Neural progenitor cell (in vitro differentiated cells): ENCODE measurements around the gene CSF2. TPM values are rescaled to one million over a fixed set of nuclear protein-coding genes. Genes with fewer than 3 reads are reported as not detected.

Source experiments
- DNase-seq: peaks from one replicate; pipeline ENCODE4 v3.0.0-alpha.2; 2016; ENCODE audit warnings: low spot score
- H2AFZ ChIP-seq: fragments of 200-600 bp; sonication (generic); replicated peaks from 2 replicates; pipeline ENCODE4 v1.6.1; 2016; ENCODE audit warnings: antibody characterized with exemption
- H3F3A ChIP-seq: fragments of 200-600 bp; sonication (generic); 2 replicates; pipeline ENCODE4 v1.6.1; 2016; ENCODE audit warnings: antibody characterized with exemption, low read depth
- H3K27ac ChIP-seq: fragments of 200-600 bp; sonication (generic); 2 replicates; pipeline ENCODE4 v1.5.1; 2016; ENCODE audit warnings: mild to moderate bottlenecking
- H3K27me3 ChIP-seq: fragments of 200-600 bp; sonication (generic); 2 replicates; pipeline ENCODE4 v1.6.1; 2016; ENCODE audit warnings: mild to moderate bottlenecking, moderate library complexity
- H3K36me3 ChIP-seq: fragments of 200-600 bp; sonication (generic); 2 replicates; pipeline ENCODE4 v1.5.1; 2016
- H3K4me1 ChIP-seq: fragments of 200-600 bp; sonication (generic); 2 replicates; pipeline ENCODE4 v1.6.1; 2016; ENCODE audit warnings: mixed run types
- H3K4me2 ChIP-seq: fragments of 200-600 bp; sonication (generic); 2 replicates; pipeline ENCODE4 v1.6.1; 2016
- H3K4me3 ChIP-seq: fragments of 200-600 bp; sonication (generic); 2 replicates; pipeline ENCODE4 v1.5.1; 2016
- H3K79me2 ChIP-seq: fragments of 200-600 bp; sonication (generic); 2 replicates; pipeline ENCODE4 v1.6.1; 2016; ENCODE audit warnings: low read depth
- H3K9ac ChIP-seq: fragments of 200-600 bp; sonication (generic); 2 replicates; pipeline ENCODE4 v1.6.1; 2016
- H3K9me3 ChIP-seq: fragments of 200-600 bp; sonication (generic); 2 replicates; pipeline ENCODE4 v1.5.1; 2016; ENCODE audit warnings: low read depth
- H4K20me1 ChIP-seq: fragments of 200-600 bp; sonication (generic); 2 replicates; pipeline ENCODE4 v1.6.1; 2016; ENCODE audit warnings: low read depth
- H3K27ac Mint-ChIP-seq: 3 replicates; pipeline ENCODE4 v1.8.0; 2021; ENCODE audit warnings: mixed read lengths
- H3K27me3 Mint-ChIP-seq: 2 replicates; pipeline ENCODE4 v1.8.0; 2022; ENCODE audit warnings: low read depth, mild to moderate bottlenecking, inconsistent platforms, moderate library complexity, mixed read lengths; ENCODE audit not compliant: insufficient read depth
- H3K36me3 Mint-ChIP-seq: 3 replicates; pipeline ENCODE4 v1.8.0; 2021; ENCODE audit warnings: mixed read lengths
- H3K4me1 Mint-ChIP-seq: 3 replicates; pipeline ENCODE4 v1.8.0; 2021; ENCODE audit warnings: mixed read lengths
- H3K4me3 Mint-ChIP-seq: 3 replicates; pipeline ENCODE4 v1.8.0; 2021; ENCODE audit warnings: mild to moderate bottlenecking, moderate library complexity, mixed read lengths
- H3K9me3 Mint-ChIP-seq: 3 replicates; pipeline ENCODE4 v1.8.0; 2020; ENCODE audit warnings: mixed read lengths
- EZH2 ChIP-seq: fragments of 200-600 bp; sonication (generic); IDR thresholded peaks from 2 replicates; pipeline ENCODE4 v1.6.1; 2017; ENCODE audit warnings: antibody characterized with exemption, mild to moderate bottlenecking, moderate library complexity
- EZH2phosphoT487 ChIP-seq: fragments of 200-600 bp; sonication (generic); IDR thresholded peaks from 2 replicates; pipeline ENCODE4 v1.6.1; 2017; ENCODE audit warnings: antibody characterized with exemption
- total RNA-seq: library from RNA; depleted of rRNA; stranded (reverse); fragments of >200 nt; gene quantifications from 2 replicates; pipeline ENCODE4 v1.2.3, GENCODE V29; 2015; ENCODE audit warnings: low replicate concordance
- TF ChIP-seq, protein P1 (sequence below): fragments of 200-600 bp; sonication (generic); IDR thresholded peaks from 2 replicates; pipeline ENCODE4 v1.5.1; 2017; ENCODE audit warnings: antibody characterized with exemption, mild to moderate bottlenecking

Gene CSF2
- total RNA-seq, 1 donor from 2014 or later: not detected

DNA sequence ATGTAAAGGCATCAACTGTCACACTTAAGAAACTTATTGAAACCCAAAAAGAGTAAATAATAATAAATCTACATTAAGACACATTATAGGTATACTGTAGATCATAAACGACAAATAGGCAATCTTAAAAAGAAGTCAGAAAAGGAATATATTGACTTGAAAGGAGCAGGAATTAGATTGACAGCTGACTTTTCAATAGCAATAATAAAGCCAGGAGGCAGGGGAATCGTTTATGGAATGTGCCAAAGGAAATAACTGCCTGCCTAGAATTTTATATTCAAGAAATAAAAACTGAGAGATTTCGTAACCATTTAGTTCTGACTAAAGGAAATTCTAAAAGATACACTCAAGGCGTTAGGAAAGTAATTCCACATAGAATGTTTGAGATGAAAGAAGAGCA lies 40.5 kb upstream of the CSF2 start:
- Histone ChIP-seq H4K20me1 (no peaks in the 10 kb centered on the region), H3K9ac (no peak overlapping the region), H3K4me3 (no peak overlapping the region), H3K36me3 (no peaks in the 10 kb centered on the region), H3K27ac (no peak overlapping the region), H3K9me3 (no peaks in the 10 kb centered on the region), H3F3A (no peaks in the 10 kb centered on the region), H3K79me2 (no peaks in the 10 kb centered on the region), H3K4me1 (no peaks in the 10 kb centered on the region), H3K27me3 (peaks cover 9% of the 10 kb centered on the region), H3K4me2 (no peak overlapping the region), H2AFZ (no peak overlapping the region)
- Mint-ChIP-seq H3K9me3 (no peaks in the 10 kb centered on the region), H3K4me3 (no peak overlapping the region), H3K36me3 (no peaks in the 10 kb centered on the region), H3K27ac (no peak overlapping the region), H3K27me3 (no peaks in the 10 kb centered on the region), H3K4me1 (no peaks in the 10 kb centered on the region)
- no peak for TF ChIP-seq EZH2
- TF ChIP-seq, protein P1, sequence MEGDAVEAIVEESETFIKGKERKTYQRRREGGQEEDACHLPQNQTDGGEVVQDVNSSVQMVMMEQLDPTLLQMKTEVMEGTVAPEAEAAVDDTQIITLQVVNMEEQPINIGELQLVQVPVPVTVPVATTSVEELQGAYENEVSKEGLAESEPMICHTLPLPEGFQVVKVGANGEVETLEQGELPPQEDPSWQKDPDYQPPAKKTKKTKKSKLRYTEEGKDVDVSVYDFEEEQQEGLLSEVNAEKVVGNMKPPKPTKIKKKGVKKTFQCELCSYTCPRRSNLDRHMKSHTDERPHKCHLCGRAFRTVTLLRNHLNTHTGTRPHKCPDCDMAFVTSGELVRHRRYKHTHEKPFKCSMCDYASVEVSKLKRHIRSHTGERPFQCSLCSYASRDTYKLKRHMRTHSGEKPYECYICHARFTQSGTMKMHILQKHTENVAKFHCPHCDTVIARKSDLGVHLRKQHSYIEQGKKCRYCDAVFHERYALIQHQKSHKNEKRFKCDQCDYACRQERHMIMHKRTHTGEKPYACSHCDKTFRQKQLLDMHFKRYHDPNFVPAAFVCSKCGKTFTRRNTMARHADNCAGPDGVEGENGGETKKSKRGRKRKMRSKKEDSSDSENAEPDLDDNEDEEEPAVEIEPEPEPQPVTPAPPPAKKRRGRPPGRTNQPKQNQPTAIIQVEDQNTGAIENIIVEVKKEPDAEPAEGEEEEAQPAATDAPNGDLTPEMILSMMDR: no peak
- TF ChIP-seq EZH2phosphoT487: no peak
- DNase-seq: no peak

DNA sequence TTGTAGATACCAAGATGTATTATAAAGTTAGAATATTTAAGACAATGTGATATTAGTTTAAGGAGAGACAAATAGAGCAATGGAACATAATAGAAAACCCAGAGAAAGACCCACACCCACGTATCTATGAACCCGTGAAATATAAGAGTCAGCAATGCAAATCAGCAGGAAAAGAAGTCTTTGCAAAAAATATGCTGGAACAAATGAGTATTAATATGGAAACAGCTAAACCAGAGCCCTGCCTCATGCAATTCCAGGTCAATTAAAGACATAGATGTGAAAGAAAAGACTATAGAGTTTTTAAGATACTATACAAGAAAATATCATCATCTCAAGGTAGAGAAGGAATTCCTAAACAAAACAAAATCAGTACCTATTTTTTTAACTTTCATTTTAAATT lies 36.2 kb upstream of the CSF2 start:
- Mint-ChIP-seq H3K27me3 (peaks cover 7% of the 10 kb centered on the region), H3K4me1 (no peaks in the 10 kb centered on the region), H3K4me3 (no peak overlapping the region), H3K36me3 (no peaks in the 10 kb centered on the region), H3K9me3 (no peaks in the 10 kb centered on the region), H3K27ac (no peak overlapping the region)
- peaks cover 15% of the 10 kb centered on the region for H3K27me3 ChIP-seq
- no peak for TF ChIP-seq EZH2phosphoT487
- no peak for TF ChIP-seq EZH2
- TF ChIP-seq, protein P1: no peak
- H3K9me3 ChIP-seq: no peaks in the 10 kb centered on the region
- no peaks in the 10 kb centered on the region for H3K4me1 ChIP-seq
- no peaks in the 10 kb centered on the region for H4K20me1 ChIP-seq
- no peaks in the 10 kb centered on the region for H3F3A ChIP-seq
- H3K27ac ChIP-seq: no peak overlapping the region
- no peaks in the 10 kb centered on the region for H3K79me2 ChIP-seq
- no peak overlapping the region for H3K9ac ChIP-seq
- H3K36me3 ChIP-seq: no peaks in the 10 kb centered on the region
- H2AFZ ChIP-seq: no peak overlapping the region
- no peak overlapping the region for H3K4me3 ChIP-seq
- DNase-seq: no peak
- H3K4me2 ChIP-seq: no peak overlapping the region

GRCh38 chr5:132044207-132044606 lies 29.4 kb upstream of the CSF2 start:
- DNase-seq: no peak
- Histone ChIP-seq H3F3A (no peaks in the 10 kb centered on the region), H3K27ac (no peak overlapping the region), H3K9me3 (no peaks in the 10 kb centered on the region), H3K4me1 (no peaks in the 10 kb centered on the region), H3K4me3 (no peak overlapping the region), H4K20me1 (no peaks in the 10 kb centered on the region), H3K4me2 (no peak overlapping the region), H3K27me3 (peaks cover 6% of the 10 kb centered on the region), H3K36me3 (no peaks in the 10 kb centered on the region), H3K79me2 (no peaks in the 10 kb centered on the region), H2AFZ (no peak overlapping the region), H3K9ac (no peak overlapping the region)
- no peak for TF ChIP-seq EZH2
- TF ChIP-seq EZH2phosphoT487: no peak
- TF ChIP-seq, protein P1: no peak
- Mint-ChIP-seq H3K36me3 (no peaks in the 10 kb centered on the region), H3K9me3 (peaks cover 2% of the 10 kb centered on the region), H3K27me3 (peaks cover 2% of the 10 kb centered on the region), H3K4me1 (no peaks in the 10 kb centered on the region), H3K4me3 (no peak overlapping the region), H3K27ac (no peak overlapping the region)

- Mint-ChIP-seq H3K4me3 (no peak overlapping the region), H3K36me3 (no peaks in the 10 kb centered on the region), H3K9me3 (peaks cover 2% of the 10 kb centered on the region), H3K27me3 (peaks cover 2% of the 10 kb centered on the region), H3K4me1 (no peaks in the 10 kb centered on the region), H3K27ac (no peak overlapping the region)
- no peak overlapping the region for H3K9ac ChIP-seq
- no peak for DNase-seq
- no peaks in the 10 kb centered on the region for H3F3A ChIP-seq
- H3K27me3 ChIP-seq: no peaks in the 10 kb centered on the region
- H3K9me3 ChIP-seq: no peaks in the 10 kb centered on the region
- H3K4me1 ChIP-seq: no peaks in the 10 kb centered on the region
- no peak overlapping the region for H3K4me2 ChIP-seq
- no peak overlapping the region for H3K27ac ChIP-seq
- H3K79me2 ChIP-seq: no peaks in the 10 kb centered on the region
- no peak overlapping the region for H3K4me3 ChIP-seq
- H3K36me3 ChIP-seq: no peaks in the 10 kb centered on the region
- no peak overlapping the region for H2AFZ ChIP-seq
- no peak for TF ChIP-seq EZH2phosphoT487
- TF ChIP-seq, protein P1: no peak
- TF ChIP-seq EZH2: no peak
- no peaks in the 10 kb centered on the region for H4K20me1 ChIP-seq
Measured at GRCh38 chr5:132046880-132047299, 26.7 kb upstream of the CSF2 start.
